Right cardiac atrium (tissue), 5 donors: ENCODE measurements around the gene TLL2. TPM values are rescaled to one million over a fixed set of nuclear protein-coding genes. Genes with fewer than 3 reads are reported as not detected.
A peak's percentile ranks its signal among the peaks of the same experiment; 100 is the strongest.

Experiments used
- ATAC-seq, 2 donors: fragments of 200-7000 bp; cut with Tn5 transposase; one replicate each; pipeline versions ENCODE4 v1.8.0 to v1.9.1; 2020; ENCODE audit warnings: moderate library complexity in 2 of 2, mild to moderate bottlenecking in 1 of 2
- DNase-seq, 3 donors: peaks; one replicate each; pipeline ENCODE4 v3.0.0-alpha.2; 2020
- H3K27ac ChIP-seq: one replicate; pipeline ENCODE4 v1.5.1; 2013; ENCODE audit warnings: mild to moderate bottlenecking, low read length, control low read depth, moderate library complexity
- H3K27me3 ChIP-seq: one replicate; pipeline ENCODE4 v1.6.1; 2013; ENCODE audit not compliant: control insufficient read depth, insufficient read depth
- H3K4me1 ChIP-seq: one replicate; pipeline ENCODE4 v1.6.1; 2013; ENCODE audit warnings: low read length; ENCODE audit not compliant: control insufficient read depth, insufficient read depth
- H3K4me3 ChIP-seq: one replicate; pipeline ENCODE4 v1.5.1; 2013; ENCODE audit warnings: low read length, control low read depth
- H3K9me3 ChIP-seq: one replicate; pipeline ENCODE4 v1.6.1; 2013; ENCODE audit warnings: low read length; ENCODE audit not compliant: control insufficient read depth
- WGBS: extraction: QIAGEN DNeasy Blood & Tissue Kit; methylation state at CpG from one replicate; pipeline ENCODE4 v1.1.7; 2013; 5-methylcytosine and 5-hydroxymethylcytosine counted together
- intact Hi-C, 4 donors: fragments of 100-400 bp; cut with DNase I; formaldehyde crosslinking; loops; one replicate each; pipeline versions ENCODE4 v1.11.0 to v1.14.0; 2022 to 2023
- polyA plus RNA-seq: library from polyadenylated mRNA; stranded (reverse); fragments of 200-250 nt; gene quantifications from one replicate; pipeline ENCODE4 v1.2.3, GENCODE V29; 2013
- total RNA-seq, 4 donors: library from RNA; stranded (reverse); fragmentation: NEBNext Ultra II Directional; extraction: Animal tissue kit (Norgen Biotek cat#: 25700); gene quantifications; one replicate each; pipeline ENCODE4 v1.2.1, GENCODE V29; 2021
- donor health status: healthy with polysubstance abuse.
- donor health status: DM: no; HTN: yes; CAD: no.
- donor health status: DM: no; HTN: no; CAD: no.
- donor health status: DM: no; HTN: yes; CAD: no; lungs with severe emphysema.
- donor health status: DM: yes; HTN: yes; CAD: no.

Gene TLL2
- total and polyA plus RNA-seq, 5 donors: 1.4 to 5.2 (median 1.9) TPM

GRCh38 chr10:96536129-96536528 lies 22.4 kb upstream of the TLL2 start:
- no peak overlapping the region for H3K27ac ChIP-seq
- no peaks in the 10 kb centered on the region for H3K9me3 ChIP-seq
- H3K4me3 ChIP-seq: no peak overlapping the region
- intact Hi-C loops: loop anchor here in 1 of 4 donors (10.0 kb wide), 1 partner anchor 371 kb away; no protein-coding TSS in a partner anchor
- ATAC-seq (no peak), DNase-seq (no peak)
- no peaks in the 10 kb centered on the region for H3K27me3 ChIP-seq
- WGBS: 91% methylated on average over 1 of the region's 1 CpG
- H3K4me1 ChIP-seq: no peaks in the 10 kb centered on the region

- Histone ChIP-seq H3K4me3 (no peak overlapping the region), H3K27ac (no peak overlapping the region), H3K9me3 (no peaks in the 10 kb centered on the region), H3K27me3 (no peaks in the 10 kb centered on the region), H3K4me1 (no peaks in the 10 kb centered on the region)
- WGBS: 39% methylated on average over 1 of the region's 1 CpG
- DNase-seq (no peak), ATAC-seq (no peak)
- intact Hi-C loops: loop anchor here in 1 of 4 donors (10.0 kb wide), 1 partner anchor 368 kb away; no protein-coding TSS in a partner anchor
Observed at GRCh38 chr10:96532523-96532922, 18.8 kb upstream of the TLL2 start.

GRCh38 chr10:96529634-96530279 lies 16.0 kb upstream of the TLL2 start:
- no peak overlapping the region for H3K27ac ChIP-seq

GRCh38 chr10:96524741-96525140 lies 11.0 kb upstream of the TLL2 start:
- ATAC-seq (no peak), DNase-seq (no peak)
- Histone ChIP-seq H3K27ac (no peak overlapping the region), H3K4me1 (no peaks in the 10 kb centered on the region), H3K4me3 (no peak overlapping the region), H3K9me3 (no peaks in the 10 kb centered on the region), H3K27me3 (no peaks in the 10 kb centered on the region)
- intact Hi-C loops: no loop called here
- 74% methylated on average over 1 of the region's 1 CpG for WGBS

More at GRCh38 chr10:96529634-96530279, 16.0 kb upstream of the TLL2 start:
- H3K4me3 ChIP-seq: no peak overlapping the region
- H3K27me3 ChIP-seq: no peaks in the 10 kb centered on the region
- ATAC-seq: no peak
- intact Hi-C loops: loop anchor here in 1 of 4 donors (10.0 kb wide), 1 partner anchor 365 kb away; no protein-coding TSS in a partner anchor
- no peak for DNase-seq
- H3K9me3 ChIP-seq: no peaks in the 10 kb centered on the region
- WGBS: 61% methylated on average over 6 of the region's 6 CpGs
- no peaks in the 10 kb centered on the region for H3K4me1 ChIP-seq

- Histone ChIP-seq H3K27me3 (no peaks in the 10 kb centered on the region), H3K9me3 (no peaks in the 10 kb centered on the region), H3K4me3 (no peak overlapping the region), H3K4me1 (peaks cover 4% of the 10 kb centered on the region), H3K27ac (no peak overlapping the region)
- DNase-seq (no peak), ATAC-seq (no peak)
- intact Hi-C loops: no loop called here
- WGBS: 97% methylated on average over 1 of the region's 1 CpG
Observed at GRCh38 chr10:96517284-96517683, 3.6 kb upstream of the TLL2 start.

GRCh38 chr10:96516337-96516736 lies 2.6 kb upstream of the TLL2 start:
- no peak for DNase-seq
- Histone ChIP-seq H3K4me1 (peaks cover 4% of the 10 kb centered on the region), H3K4me3 (no peak overlapping the region), H3K27me3 (no peaks in the 10 kb centered on the region), H3K9me3 (no peaks in the 10 kb centered on the region), H3K27ac (no peak overlapping the region)
- intact Hi-C loops: no loop called here
- WGBS: 67% methylated on average over 2 of the region's 2 CpGs
- no peak for ATAC-seq

GRCh38 chr10:96513305-96513697 lies 425 bp downstream of the TLL2 start:
- ATAC-seq (no peak), DNase-seq (no peak)
- WGBS: 2% methylated on average over 31 of the region's 31 CpGs
- intact Hi-C loops: loop anchor here (2.0 to 5.0 kb wide), 3 partner anchors 116 to 121 kb away; no protein-coding TSS in a partner anchor
- H3K27me3 ChIP-seq: no peaks in the 10 kb centered on the region
- no peaks in the 10 kb centered on the region for H3K9me3 ChIP-seq
- H3K27ac ChIP-seq: no peak overlapping the region
- peaks cover 4% of the 10 kb centered on the region for H3K4me1 ChIP-seq
- peak overlapping the region; percentile 54 for H3K4me3 ChIP-seq

GRCh38 chr10:96512524-96513304 lies 1.0 kb downstream of the TLL2 start:
- Histone ChIP-seq H3K4me1 (peaks cover 4% of the 10 kb centered on the region), H3K4me3 (peak overlapping the region; percentile 54), H3K27me3 (no peaks in the 10 kb centered on the region), H3K9me3 (no peaks in the 10 kb centered on the region), H3K27ac (no peak overlapping the region)
- intact Hi-C loops: loop anchor here (2.0 to 5.0 kb wide), 3 partner anchors 115 to 120 kb away; no protein-coding TSS in a partner anchor
- under 1% methylated on average over 65 of the region's 65 CpGs for WGBS
- DNase-seq (peak; percentile 25 to 70 (median 66)), ATAC-seq (peak; percentile 38 to 51)

- Histone ChIP-seq H3K4me1 (peaks cover 4% of the 10 kb centered on the region), H3K27ac (no peak overlapping the region), H3K4me3 (no peak overlapping the region), H3K9me3 (no peaks in the 10 kb centered on the region), H3K27me3 (no peaks in the 10 kb centered on the region)
- ATAC-seq: no peak
- DNase-seq: no peak
- 70% methylated on average over 7 of the region's 7 CpGs for WGBS
- intact Hi-C loops: loop anchor here in 3 of 4 donors (5.0 kb wide), 2 partner anchors 114 to 119 kb away; no protein-coding TSS in a partner anchor
Observed at GRCh38 chr10:96511044-96511945, 2.4 kb downstream of the TLL2 start.

GRCh38 chr10:96509017-96509641 lies 4.6 kb downstream of the TLL2 start:
- H3K4me3 ChIP-seq: no peak overlapping the region
- intact Hi-C loops: no loop called here
- no peaks in the 10 kb centered on the region for H3K27me3 ChIP-seq
- no peak for ATAC-seq
- H3K4me1 ChIP-seq: peaks cover 2% of the 10 kb centered on the region
- H3K27ac ChIP-seq: no peak overlapping the region
- no peaks in the 10 kb centered on the region for H3K9me3 ChIP-seq
- WGBS: 81% methylated on average over 3 of the region's 3 CpGs
- no peak for DNase-seq
